OCI-LY7 (cell line): ENCODE results near the gene PTPMT1. TPM values are rescaled to one million over a fixed set of nuclear protein-coding genes. Genes with fewer than 3 reads are reported as not detected.

Source experiments
- Bru-seq: library from RNA; stranded (reverse); fragments of 400-500 nt; gene quantifications from one replicate; lab custom pipeline; 2021; lab: Mats Ljungman, UMichigan
- BruChase-seq, 2 experiments: library from RNA; stranded (reverse); fragments of 400-500 nt; gene quantifications; one replicate each; lab custom pipeline; 2021; lab: Mats Ljungman, UMichigan
- BruUV-seq: library from RNA; stranded (reverse); fragments of 400-500 nt; replicated peaks from 2 replicates; lab custom pipeline; 2021; lab: Mats Ljungman, UMichigan
- CTCF ChIA-PET: fragments of 300-600 bp; sonication (Branson Sonifier 250); formaldehyde crosslinking; loops from one replicate; lab custom pipeline; 2022; ENCODE audit warnings: antibody characterized with exemption; ENCODE audit not compliant: unreplicated experiment; lab: Charles Lee
- POLR2A ChIA-PET: fragments of 300-600 bp; sonication (Branson Sonifier 250); formaldehyde crosslinking; loops from one replicate; lab custom pipeline; 2022; ENCODE audit warnings: antibody characterized with exemption; lab: Charles Lee
- DNase-seq: peaks from one replicate; pipeline ENCODE4 v3.0.0-alpha.2; 2015; ENCODE audit warnings: low spot score
- H2AFZ ChIP-seq: fragments of 200-600 bp; sonication (generic), shearing (Covaris generic); 2 replicates; pipeline ENCODE4 v1.6.1; 2014; ENCODE audit warnings: mild to moderate bottlenecking, antibody characterized with exemption, low read length, moderate library complexity
- H3K27ac ChIP-seq: fragments of 200-600 bp; sonication (generic); 2 replicates; pipeline ENCODE4 v1.5.1; 2014; ENCODE audit warnings: mixed run types, low read depth, mild to moderate bottlenecking, moderate library complexity, low read length, inconsistent platforms; ENCODE audit not compliant: poor library complexity, severe bottlenecking
- H3K36me3 ChIP-seq: fragments of 200-600 bp; sonication (generic); 2 replicates; pipeline ENCODE4 v1.6.1; 2014; ENCODE audit warnings: mild to moderate bottlenecking, antibody characterized with exemption, low read length, moderate library complexity, mixed read lengths; ENCODE audit not compliant: insufficient read depth
- H3K4me1 ChIP-seq: fragments of 200-600 bp; sonication (generic); 2 replicates; pipeline ENCODE4 v1.5.1; 2014; ENCODE audit warnings: mild to moderate bottlenecking, low read length; ENCODE audit not compliant: insufficient read depth, poor library complexity, severe bottlenecking
- H3K4me2 ChIP-seq: fragments of 200-600 bp; sonication (generic); 2 replicates; pipeline ENCODE4 v1.6.1; 2014; ENCODE audit warnings: mild to moderate bottlenecking, low read length
- H3K4me3 ChIP-seq: fragments of 200-600 bp; sonication (generic); 2 replicates; pipeline ENCODE4 v1.5.1; 2014; ENCODE audit warnings: mild to moderate bottlenecking, low read depth, low read length; ENCODE audit not compliant: poor library complexity, severe bottlenecking
- H3K79me2 ChIP-seq: fragments of 200-600 bp; sonication (generic); 2 replicates; pipeline ENCODE4 v1.6.1; 2016; ENCODE audit warnings: low read depth, mild to moderate bottlenecking, low read length, moderate library complexity, mixed read lengths; ENCODE audit not compliant: insufficient read depth
- H3K9me2 ChIP-seq: fragments of 200-600 bp; sonication (generic); 2 replicates; pipeline ENCODE4 v1.6.1; 2016; ENCODE audit warnings: mild to moderate bottlenecking, low read length, mixed read lengths; ENCODE audit not compliant: insufficient read depth
- H3K9me3 ChIP-seq: fragments of 200-600 bp; sonication (generic); 2 replicates; pipeline ENCODE4 v1.6.1; 2014; ENCODE audit warnings: mild to moderate bottlenecking, mixed run types, low read length, mixed read lengths
- H4K20me1 ChIP-seq: fragments of 200-600 bp; sonication (generic); 2 replicates; pipeline ENCODE4 v1.6.1; 2014; ENCODE audit warnings: mild to moderate bottlenecking, antibody characterized with exemption, low read length, moderate library complexity, mixed read lengths; ENCODE audit not compliant: insufficient read depth
- EZH2phosphoT487 ChIP-seq: fragments of 200-600 bp; sonication (generic); IDR thresholded peaks from 2 replicates; pipeline ENCODE4 v1.6.1; 2018; ENCODE audit warnings: low read depth, borderline replicate concordance, mild to moderate bottlenecking, mixed run types, antibody characterized with exemption, low read length, moderate library complexity, mixed read lengths
- intact Hi-C: fragments of 100-400 bp; cut with micrococcal nuclease; formaldehyde crosslinking; loops from one replicate; pipeline ENCODE4 v1.10.0; 2022; ENCODE audit not compliant: unreplicated experiment
- long read RNA-seq: library from polyadenylated mRNA; stranded (forward); transcript quantifications from one replicate; pipeline ENCODE4 v2.0.0, GENCODE V29; 2022
- total RNA-seq, 2 experiments: library from RNA; depleted of rRNA in 1 of 2; stranded (reverse); fragments of >200 nt in 1 of 2; shearing (Covaris generic) in 1 of 2; gene quantifications; 2 replicates each; pipeline ENCODE4 v1.2.3, GENCODE V29; 2014 to 2022
- TF ChIP-seq, protein P1 (sequence below): fragments of 200-600 bp; sonication (generic); conservative IDR thresholded peaks from 2 replicates; pipeline ENCODE4 v1.5.1; 2014; ENCODE audit warnings: mild to moderate bottlenecking, antibody characterized with exemption, low read length, moderate library complexity, mixed read lengths

The PTPMT1 gene, protein sequence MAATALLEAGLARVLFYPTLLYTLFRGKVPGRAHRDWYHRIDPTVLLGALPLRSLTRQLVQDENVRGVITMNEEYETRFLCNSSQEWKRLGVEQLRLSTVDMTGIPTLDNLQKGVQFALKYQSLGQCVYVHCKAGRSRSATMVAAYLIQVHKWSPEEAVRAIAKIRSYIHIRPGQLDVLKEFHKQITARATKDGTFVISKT
- total RNA-seq (2014; rRNA removed; shearing (Covaris generic)) = 52.6 and 62.8 TPM in 2 replicates
- total RNA-seq (2022) = 27.6 TPM in 2 replicates
- percentile 63 among the genes with signal in this experiment for Bru-seq, nascent RNA
- percentile 58 among the genes with signal in this experiment for BruChase-seq, experiment 1, labeled RNA remaining after a 6-hour chase
- BruChase-seq, experiment 2, labeled RNA remaining after a 2-hour chase = percentile 60 among the genes with signal in this experiment
- long read RNA-seq, transcript PTPMT1-205 (3 exons, 1,611 nt) = minor isoform, 8 of 51 reads
- long read RNA-seq, transcript PTPMT1-202 (4 exons, 768 nt) = major isoform, 39 of 51 reads
- long read RNA-seq, partial matches to known transcripts = 0 of 51 reads
- long read RNA-seq, other reads (novel, unspliced or antisense) = 1 of 51 reads

DNA sequence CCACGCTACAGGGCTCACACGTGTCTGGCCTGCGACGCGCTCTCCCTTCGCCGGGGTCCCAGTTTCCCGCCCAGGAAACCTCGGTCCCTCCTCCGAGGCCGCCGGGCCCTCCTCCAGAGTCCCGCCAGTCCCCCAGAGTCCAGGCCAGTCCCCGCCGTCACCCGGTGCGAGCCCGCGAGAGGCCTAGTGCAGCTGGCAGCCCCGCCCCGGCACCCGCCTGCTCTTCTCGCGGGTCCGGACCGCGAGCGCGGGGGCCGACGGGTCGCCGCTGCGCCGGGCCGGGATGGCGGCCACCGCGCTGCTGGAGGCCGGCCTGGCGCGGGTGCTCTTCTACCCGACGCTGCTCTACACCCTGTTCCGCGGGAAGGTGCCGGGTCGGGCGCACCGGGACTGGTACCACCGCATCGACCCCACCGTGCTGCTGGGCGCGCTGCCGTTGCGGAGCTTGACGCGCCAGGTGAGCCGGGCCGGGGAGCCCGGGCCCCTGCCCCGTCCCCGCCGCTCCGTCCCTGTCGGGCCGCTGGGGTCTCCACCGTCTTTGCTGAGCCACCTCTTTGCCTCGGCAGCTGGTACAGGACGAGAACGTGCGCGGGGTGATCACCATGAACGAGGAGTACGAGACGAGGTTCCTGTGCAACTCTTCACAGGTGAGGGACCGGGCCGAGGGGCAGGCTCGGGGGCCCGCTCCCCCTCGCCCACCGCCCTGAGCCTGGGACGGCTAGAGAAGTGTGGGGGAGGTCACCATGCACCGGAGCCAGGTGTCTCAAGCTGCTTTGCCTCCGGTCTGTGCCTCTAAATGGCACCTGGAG is at the start of gene PTPMT1:
Gene PTPMT1, plus strand, starts transcription at position 260 of the 809 bp plus-strand sequence. Its CDS starts 24 bp downstream, at position 284.
- ChIA-PET POLR2A (interaction anchor here (0.6 to 1.5 kb wide), 7 partner anchors 9 to 203 kb away, joined by 3 to 11 read pairs (median 4); partner anchors contain the start of genes KBTBD4 and NDUFS3), CTCF (interaction anchor here (0.9 to 1.0 kb wide), 2 partner anchors 9 to 13 kb away, joined by 3 read pairs; partner anchors contain the start of genes KBTBD4 and NDUFS3)
- Histone ChIP-seq H3K27ac (peak within 1 kb of the TSS; percentile 23), H3K79me2 (peaks cover 6% of the 10 kb centered on the region; the same call in 1 of the 2 replicates), H4K20me1 (no peaks in the 10 kb centered on the region), H3K36me3 (peaks cover 18% of the 10 kb centered on the region), H2AFZ (peak within 1 kb of the TSS; percentile 97), H3K4me2 (peak within 1 kb of the TSS; percentile 69), H3K4me3 (peak within 1 kb of the TSS; percentile 75), H3K4me1 (peaks cover 7% of the 10 kb centered on the region), H3K9me2 (no peaks in the 10 kb centered on the region), H3K9me3 (no peaks in the 10 kb centered on the region)
- no TSS peak for BruUV-seq
- peak; percentile 69 for DNase-seq
- intact Hi-C loops = no loop called here
- no peak for TF ChIP-seq EZH2phosphoT487
- TF ChIP-seq, protein P1, sequence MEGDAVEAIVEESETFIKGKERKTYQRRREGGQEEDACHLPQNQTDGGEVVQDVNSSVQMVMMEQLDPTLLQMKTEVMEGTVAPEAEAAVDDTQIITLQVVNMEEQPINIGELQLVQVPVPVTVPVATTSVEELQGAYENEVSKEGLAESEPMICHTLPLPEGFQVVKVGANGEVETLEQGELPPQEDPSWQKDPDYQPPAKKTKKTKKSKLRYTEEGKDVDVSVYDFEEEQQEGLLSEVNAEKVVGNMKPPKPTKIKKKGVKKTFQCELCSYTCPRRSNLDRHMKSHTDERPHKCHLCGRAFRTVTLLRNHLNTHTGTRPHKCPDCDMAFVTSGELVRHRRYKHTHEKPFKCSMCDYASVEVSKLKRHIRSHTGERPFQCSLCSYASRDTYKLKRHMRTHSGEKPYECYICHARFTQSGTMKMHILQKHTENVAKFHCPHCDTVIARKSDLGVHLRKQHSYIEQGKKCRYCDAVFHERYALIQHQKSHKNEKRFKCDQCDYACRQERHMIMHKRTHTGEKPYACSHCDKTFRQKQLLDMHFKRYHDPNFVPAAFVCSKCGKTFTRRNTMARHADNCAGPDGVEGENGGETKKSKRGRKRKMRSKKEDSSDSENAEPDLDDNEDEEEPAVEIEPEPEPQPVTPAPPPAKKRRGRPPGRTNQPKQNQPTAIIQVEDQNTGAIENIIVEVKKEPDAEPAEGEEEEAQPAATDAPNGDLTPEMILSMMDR = no peak

DNA sequence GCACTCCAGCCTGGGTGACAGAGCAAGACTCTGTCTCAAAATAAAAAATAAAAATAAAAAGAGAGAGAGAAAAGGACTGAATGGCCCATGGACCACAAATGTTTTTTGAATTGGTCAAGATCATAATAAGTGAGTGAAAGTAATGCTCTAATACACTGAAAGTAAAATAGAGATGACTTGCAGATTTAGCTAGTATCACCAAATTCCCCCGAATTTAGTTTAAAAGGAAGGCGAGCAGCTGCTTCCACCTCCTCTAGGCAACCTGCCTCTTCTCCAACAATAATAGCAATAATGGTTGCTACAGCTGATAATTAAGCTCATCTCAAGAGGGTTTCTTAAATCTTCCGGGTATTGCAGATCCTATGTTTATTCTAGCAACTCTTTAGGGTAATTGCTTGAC is 49.2 kb upstream of the PTPMT1 start:
- intact Hi-C loops = no loop called here
- Histone ChIP-seq H3K36me3 (peaks cover 27% of the 10 kb centered on the region), H3K79me2 (peaks cover 100% of the 10 kb centered on the region), H3K9me2 (no peaks in the 10 kb centered on the region), H2AFZ (no peak overlapping the region), H4K20me1 (peaks cover 21% of the 10 kb centered on the region), H3K9me3 (no peaks in the 10 kb centered on the region), H3K27ac (no peak overlapping the region), H3K4me3 (no peak overlapping the region), H3K4me1 (peaks cover 33% of the 10 kb centered on the region), H3K4me2 (no peak overlapping the region)
- CTCF ChIA-PET = no interaction called here
- TF ChIP-seq, protein P1 = no peak
- no peak for TF ChIP-seq EZH2phosphoT487
- BruUV-seq = no TSS peak
- DNase-seq = no peak
- POLR2A ChIA-PET = interaction anchor here (0.6 to 1.4 kb wide), 5 partner anchors 11 to 300 kb away, joined by 3 to 5 read pairs (median 4); no protein-coding TSS in a partner anchor
